ENCODE data around the gene CPEB4.

DNA sequence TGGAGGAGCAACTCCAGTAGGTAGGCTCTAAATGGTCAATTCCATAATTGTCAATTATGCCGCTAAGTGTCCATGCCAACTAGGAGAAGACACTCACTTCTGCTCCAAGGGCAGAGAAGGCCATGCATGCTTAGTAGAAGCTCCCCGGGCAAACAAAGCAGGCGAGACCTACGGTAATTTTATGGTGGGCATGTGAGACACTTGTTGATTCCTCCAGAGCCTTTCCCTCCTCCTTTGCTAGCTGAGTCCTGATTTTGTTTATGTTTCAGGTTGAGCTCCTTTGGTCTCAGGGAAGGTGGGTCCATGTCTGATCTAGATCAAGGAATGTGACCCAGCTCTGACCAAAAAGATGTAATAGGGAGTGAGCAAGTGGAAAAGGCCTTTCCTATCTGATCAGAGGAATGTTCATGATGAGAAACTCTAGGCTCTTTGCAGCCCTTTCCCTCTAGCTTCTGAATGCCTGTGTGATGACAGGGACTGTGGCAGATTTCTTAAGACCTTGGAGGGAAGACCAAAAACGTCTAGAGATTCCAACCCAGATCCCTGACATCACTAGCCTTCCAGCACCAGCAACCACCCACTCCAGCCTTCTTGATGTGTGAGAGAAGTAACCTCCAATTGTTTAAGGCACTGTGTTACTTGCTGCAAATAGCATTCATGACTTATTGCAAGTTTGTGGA is 7.7 kb upstream of the CPEB4 start:
- TF ChIP-seq, protein P1, sequence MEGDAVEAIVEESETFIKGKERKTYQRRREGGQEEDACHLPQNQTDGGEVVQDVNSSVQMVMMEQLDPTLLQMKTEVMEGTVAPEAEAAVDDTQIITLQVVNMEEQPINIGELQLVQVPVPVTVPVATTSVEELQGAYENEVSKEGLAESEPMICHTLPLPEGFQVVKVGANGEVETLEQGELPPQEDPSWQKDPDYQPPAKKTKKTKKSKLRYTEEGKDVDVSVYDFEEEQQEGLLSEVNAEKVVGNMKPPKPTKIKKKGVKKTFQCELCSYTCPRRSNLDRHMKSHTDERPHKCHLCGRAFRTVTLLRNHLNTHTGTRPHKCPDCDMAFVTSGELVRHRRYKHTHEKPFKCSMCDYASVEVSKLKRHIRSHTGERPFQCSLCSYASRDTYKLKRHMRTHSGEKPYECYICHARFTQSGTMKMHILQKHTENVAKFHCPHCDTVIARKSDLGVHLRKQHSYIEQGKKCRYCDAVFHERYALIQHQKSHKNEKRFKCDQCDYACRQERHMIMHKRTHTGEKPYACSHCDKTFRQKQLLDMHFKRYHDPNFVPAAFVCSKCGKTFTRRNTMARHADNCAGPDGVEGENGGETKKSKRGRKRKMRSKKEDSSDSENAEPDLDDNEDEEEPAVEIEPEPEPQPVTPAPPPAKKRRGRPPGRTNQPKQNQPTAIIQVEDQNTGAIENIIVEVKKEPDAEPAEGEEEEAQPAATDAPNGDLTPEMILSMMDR (conservative IDR thresholded peaks at IDR 0.05; ENCODE audit: low read depth, low read length), result no peak
- no peak for TF ChIP-seq POLR2A (IDR thresholded peaks at IDR 0.05; ENCODE audit: low read depth, low read length)
- no peak for TF ChIP-seq RCOR1 (IDR thresholded peaks at IDR 0.05; ENCODE audit: insufficient replicate concordance, low read length)
- TF ChIP-seq MXI1 (IDR thresholded peaks at IDR 0.05; ENCODE audit: borderline replicate concordance, low read depth, low read length), result no peak
- 0 out of 2 replicates have a peak, but pooled peaks have one; percentile 25 for TF ChIP-seq BHLHE40 (IDR thresholded peaks at IDR 0.05; ENCODE audit: low read depth, low read length)
- TF ChIP-seq MAFK (IDR thresholded peaks at IDR 0.05; ENCODE audit: low read depth, low read length), result no peak
- TF ChIP-seq, protein P2, sequence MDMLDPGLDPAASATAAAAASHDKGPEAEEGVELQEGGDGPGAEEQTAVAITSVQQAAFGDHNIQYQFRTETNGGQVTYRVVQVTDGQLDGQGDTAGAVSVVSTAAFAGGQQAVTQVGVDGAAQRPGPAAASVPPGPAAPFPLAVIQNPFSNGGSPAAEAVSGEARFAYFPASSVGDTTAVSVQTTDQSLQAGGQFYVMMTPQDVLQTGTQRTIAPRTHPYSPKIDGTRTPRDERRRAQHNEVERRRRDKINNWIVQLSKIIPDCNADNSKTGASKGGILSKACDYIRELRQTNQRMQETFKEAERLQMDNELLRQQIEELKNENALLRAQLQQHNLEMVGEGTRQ (IDR thresholded peaks at IDR 0.05; ENCODE audit: low read depth, low read length), result no peak
- TF ChIP-seq SMC3 (IDR thresholded peaks at IDR 0.05; ENCODE audit: low read depth, low read length), result 0 out of 2 replicates have a peak, but pooled peaks have one; percentile 11
- no peak for TF ChIP-seq RFX5 (IDR thresholded peaks at IDR 0.05; ENCODE audit: low read depth, low read length)
- TF ChIP-seq MAZ (IDR thresholded peaks at IDR 0.05; ENCODE audit: borderline replicate concordance, low read depth, low read length), result no peak

Measured in IMR-90 (cell line).